Skeletal muscle tissue (tissue), 4 donors: ENCODE measurements around the gene GYPC. TPM values are rescaled to one million over a fixed set of nuclear protein-coding genes. Genes with fewer than 3 reads are reported as not detected.

ENCODE experiments used
- H3K27ac ChIP-seq: one replicate; pipeline ENCODE4 v1.7.0; 2013; ENCODE audit warnings: mild to moderate bottlenecking, low read depth, low read length, inconsistent platforms
- H3K27me3 ChIP-seq, 3 donors: one replicate each; pipeline ENCODE4 v1.7.0; 2013; ENCODE audit warnings: low read length in 3 of 3; ENCODE audit not compliant: control insufficient read depth in 3 of 3, insufficient read depth in 3 of 3
- H3K36me3 ChIP-seq, 3 donors: one replicate each; pipeline ENCODE4 v1.7.0; 2013; ENCODE audit warnings: low read length in 3 of 3; ENCODE audit not compliant: control insufficient read depth in 3 of 3, insufficient read depth in 3 of 3
- H3K4me1 ChIP-seq, 3 donors: one replicate each; pipeline ENCODE4 v1.7.0; 2013; ENCODE audit warnings: low read length in 3 of 3, mild to moderate bottlenecking in 3 of 3; ENCODE audit not compliant: control insufficient read depth in 3 of 3, insufficient read depth in 3 of 3
- H3K4me3 ChIP-seq, 3 donors: one replicate each; pipeline ENCODE4 v1.7.0; 2013; ENCODE audit warnings: low read length in 3 of 3
- H3K9ac ChIP-seq, 3 donors: one replicate each; pipeline ENCODE4 v1.7.0; 2013; ENCODE audit warnings: low read length in 3 of 3, mild to moderate bottlenecking in 3 of 3, moderate library complexity in 2 of 3, low read depth in 1 of 3
- H3K9me3 ChIP-seq, 3 donors: one replicate each; pipeline ENCODE4 v1.7.0; 2013; ENCODE audit warnings: low read length in 3 of 3; ENCODE audit not compliant: control insufficient read depth in 3 of 3
- total RNA-seq: library from RNA; depleted of rRNA; stranded (reverse); fragments of >200 nt; gene quantifications from one replicate; pipeline ENCODE4 v1.2.3, GENCODE V29; 2014
- donor health status: Osteomylitis.

GYPC gene
- total RNA-seq, 1 donor from 2014 or later: 238 TPM

DNA sequence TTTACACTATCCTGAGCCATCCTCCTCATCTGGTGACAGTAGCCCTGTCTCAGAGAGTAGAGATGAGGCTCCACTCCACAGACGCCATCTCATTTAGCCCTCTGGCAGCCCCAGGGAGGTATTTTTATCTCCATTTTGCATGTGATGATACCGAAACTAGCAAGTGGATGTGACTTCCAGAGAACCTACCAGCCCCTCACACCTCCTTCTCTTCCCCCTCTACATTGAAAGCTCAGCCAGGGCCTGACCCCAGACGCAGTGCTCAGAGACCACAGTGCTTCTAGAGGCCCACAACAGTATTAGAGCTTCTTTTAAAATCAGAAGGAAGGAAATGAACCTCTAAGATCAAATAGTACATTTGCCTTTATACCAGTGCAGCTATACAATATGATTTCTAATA is 8.3 kb downstream of the GYPC start:
- H3K9me3 ChIP-seq: no peaks in the 10 kb centered on the region
- H3K27me3 ChIP-seq: no peaks in the 10 kb centered on the region
- peak overlapping the region in 1 of 3 donors; percentile 22 for H3K4me3 ChIP-seq
- peaks cover 70 to 82% (median 72%) of the 10 kb centered on the region in 3 donors for H3K4me1 ChIP-seq
- H3K27ac ChIP-seq: peak overlapping the region; percentile 37
- peaks cover 0 to 6% (median 4%) of the 10 kb centered on the region in 3 donors for H3K36me3 ChIP-seq
- H3K9ac ChIP-seq: peak overlapping the region in 1 of 3 donors; percentile 57

DNA sequence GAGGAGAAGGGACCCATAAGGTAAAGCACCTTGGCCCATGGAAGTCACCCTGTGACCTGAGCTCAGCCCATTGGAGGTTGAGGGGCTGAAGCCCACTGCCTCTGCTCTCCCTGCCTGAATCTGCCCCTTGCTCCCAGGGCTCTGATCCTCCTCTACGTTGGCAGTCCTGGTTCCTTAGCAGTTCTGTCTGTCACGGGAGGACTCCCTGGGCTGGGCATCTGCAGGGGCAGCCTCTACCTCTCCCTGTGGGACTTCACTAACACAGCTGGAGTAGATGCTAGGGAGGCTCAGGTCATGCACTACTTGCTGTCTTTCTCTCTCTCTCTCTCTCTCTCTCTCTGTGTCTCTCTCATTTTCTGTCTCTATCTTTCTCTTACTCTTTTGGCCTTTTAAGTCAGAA is 8.7 kb downstream of the GYPC start:
- Histone ChIP-seq H3K27ac (peak overlapping the region; percentile 37), H3K4me3 (peak overlapping the region in 1 of 3 donors; percentile 22), H3K4me1 (peaks cover 68 to 80% (median 69%) of the 10 kb centered on the region in 3 donors)

DNA sequence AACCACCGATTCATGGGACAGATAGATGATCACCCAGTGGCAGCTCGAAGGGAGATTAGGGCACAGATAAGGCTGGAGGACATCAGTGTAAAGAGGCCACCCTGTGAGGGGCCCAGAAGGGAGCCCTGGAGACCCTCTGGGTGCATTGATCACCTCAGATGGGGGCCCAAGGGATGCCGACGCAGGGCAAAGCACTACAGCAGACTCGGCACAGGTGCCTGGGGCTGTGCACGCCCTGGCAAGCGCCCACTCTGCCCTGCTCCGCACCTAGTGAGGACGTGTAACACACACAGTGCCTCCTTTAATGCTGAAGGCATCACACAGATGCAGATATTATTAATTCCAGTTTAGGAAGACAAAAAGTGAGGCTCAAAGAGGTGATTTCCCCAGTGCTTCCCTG is 9.5 kb downstream of the GYPC start:
- peak overlapping the region; percentile 29 for H3K27ac ChIP-seq
- H3K4me1 ChIP-seq: peaks cover 68 to 80% (median 69%) of the 10 kb centered on the region in 3 donors
- H3K9ac ChIP-seq: peak overlapping the region in 1 of 3 donors; percentile 54
- H3K27me3 ChIP-seq: no peaks in the 10 kb centered on the region
- no peaks in the 10 kb centered on the region for H3K9me3 ChIP-seq
- H3K4me3 ChIP-seq: peak overlapping the region in 1 of 3 donors; percentile 11
- peaks cover 0 to 8% (median 2%) of the 10 kb centered on the region in 3 donors for H3K36me3 ChIP-seq

More for the DNA sequence above, 8.7 kb downstream of the GYPC start:
- H3K27me3 ChIP-seq: no peaks in the 10 kb centered on the region
- H3K9me3 ChIP-seq: no peaks in the 10 kb centered on the region
- peak overlapping the region in 1 of 3 donors; percentile 57 for H3K9ac ChIP-seq
- H3K36me3 ChIP-seq: peaks cover 0 to 6% (median 5%) of the 10 kb centered on the region in 3 donors

DNA sequence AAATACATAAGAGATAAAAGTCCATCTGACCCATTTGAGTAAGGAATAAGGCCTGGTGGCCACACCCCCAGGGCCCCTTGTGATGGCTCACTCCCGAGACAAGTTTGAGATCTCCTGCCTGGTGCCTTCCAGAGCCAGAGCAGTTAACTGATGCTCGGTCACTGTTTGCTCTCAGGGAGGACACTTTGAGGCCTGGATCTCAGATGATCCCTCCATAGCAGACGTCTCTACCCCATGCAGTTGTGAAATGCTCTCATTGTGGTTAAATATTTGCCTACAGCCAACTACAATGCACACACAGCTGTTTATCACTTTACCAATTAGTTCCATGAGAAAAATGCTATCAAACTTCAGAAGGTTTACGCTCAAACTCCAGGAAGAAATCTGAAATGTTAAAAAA is 12.3 kb downstream of the GYPC start:
- Histone ChIP-seq H3K27me3 (no peaks in the 10 kb centered on the region), H3K9me3 (no peaks in the 10 kb centered on the region), H3K9ac (no peak overlapping the region), H3K36me3 (peaks cover 0 to 8% (median 2%) of the 10 kb centered on the region in 3 donors), H3K27ac (no peak overlapping the region), H3K4me1 (peaks cover 61 to 83% (median 73%) of the 10 kb centered on the region in 3 donors), H3K4me3 (no peak overlapping the region)

DNA sequence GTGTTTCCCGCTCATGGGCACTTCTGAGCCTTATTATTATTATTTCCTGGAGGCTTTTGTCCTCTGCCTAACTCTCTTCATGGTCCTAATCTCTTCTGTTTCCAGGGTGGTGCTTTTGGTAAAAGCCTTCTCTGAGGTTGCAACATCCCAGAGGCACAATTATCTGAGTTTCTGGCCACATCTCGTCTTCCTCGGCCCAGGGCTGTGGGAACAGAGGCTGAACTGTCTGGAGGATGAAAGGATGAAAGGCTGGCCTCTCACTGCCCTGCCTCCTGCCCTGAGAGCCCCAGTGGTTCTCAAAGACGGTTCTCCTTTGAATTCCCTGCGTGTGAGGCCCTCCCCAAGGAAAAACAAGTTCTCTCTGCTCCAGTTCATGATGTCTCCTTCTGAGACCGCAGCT is 13.8 kb downstream of the GYPC start:
- H3K4me1 ChIP-seq: peaks cover 51 to 74% (median 65%) of the 10 kb centered on the region in 3 donors
- peaks cover 0 to 11% (median 4%) of the 10 kb centered on the region in 3 donors for H3K36me3 ChIP-seq
- no peaks in the 10 kb centered on the region for H3K9me3 ChIP-seq
- no peak overlapping the region for H3K4me3 ChIP-seq
- H3K27ac ChIP-seq: peak overlapping the region; percentile 48
- peak overlapping the region in 2 of 3 donors; percentile 13 to 40 for H3K9ac ChIP-seq
- no peaks in the 10 kb centered on the region for H3K27me3 ChIP-seq

DNA sequence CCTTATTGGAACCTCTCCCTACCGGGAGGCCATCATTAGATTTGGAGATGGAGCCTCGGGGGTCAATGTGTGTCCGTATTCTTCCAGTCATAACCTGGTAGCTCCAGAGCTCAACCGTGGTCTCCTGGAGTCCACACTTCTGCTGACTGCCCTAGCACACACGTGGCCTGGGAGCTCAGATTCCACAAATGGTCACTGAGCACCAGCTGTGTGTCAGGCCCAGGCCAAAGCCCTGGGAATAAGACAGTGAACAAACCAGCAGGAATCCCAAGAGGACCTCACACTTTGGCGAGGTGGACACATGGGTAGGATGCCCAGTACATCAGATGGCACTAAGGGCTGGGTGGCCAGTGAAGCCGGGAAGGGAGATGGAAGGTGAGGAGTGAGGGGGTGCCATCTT is 15.5 kb downstream of the GYPC start:
- Histone ChIP-seq H3K9me3 (peaks cover 0 to 2% (median 2%) of the 10 kb centered on the region in 3 donors), H3K27me3 (no peaks in the 10 kb centered on the region), H3K4me1 (peaks cover 39 to 57% (median 50%) of the 10 kb centered on the region in 3 donors), H3K36me3 (peaks cover 2 to 15% (median 7%) of the 10 kb centered on the region in 3 donors), H3K27ac (no peak overlapping the region), H3K9ac (no peak overlapping the region), H3K4me3 (no peak overlapping the region)

DNA sequence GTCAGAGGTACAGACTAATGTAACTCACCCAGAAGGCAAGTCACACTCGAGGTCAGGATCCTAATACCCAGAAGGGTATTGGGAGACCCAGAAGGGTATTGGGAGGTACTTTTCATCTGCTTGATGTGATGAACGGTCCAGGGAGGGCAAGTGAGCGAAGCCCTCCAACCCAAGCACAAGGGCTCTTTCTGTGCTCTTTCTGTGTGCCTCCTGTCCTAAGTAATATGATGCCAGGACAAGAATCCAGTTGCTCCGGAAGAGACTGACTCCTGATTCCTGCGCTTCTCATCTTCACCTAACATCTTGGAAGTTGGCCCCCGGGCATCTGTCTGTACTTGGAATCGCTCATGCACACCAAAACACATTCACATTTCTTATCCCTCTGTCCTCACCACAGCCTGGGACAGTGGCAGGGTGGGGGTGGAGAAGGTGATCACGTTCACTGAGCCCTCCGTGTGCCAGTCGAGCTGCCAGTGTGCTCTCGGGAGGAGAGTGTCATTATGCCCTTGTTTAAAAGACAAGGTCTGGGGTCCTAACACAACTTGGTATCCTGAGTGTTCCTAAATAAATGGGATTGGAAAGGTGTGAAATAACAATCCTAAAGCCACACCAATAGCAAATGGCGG is 17.1 kb downstream of the GYPC start:
- no peak overlapping the region for H3K4me3 ChIP-seq
- H3K27me3 ChIP-seq: no peaks in the 10 kb centered on the region
- H3K9me3 ChIP-seq: peaks cover 0 to 2% (median 2%) of the 10 kb centered on the region in 3 donors
- no peak overlapping the region for H3K27ac ChIP-seq
- H3K36me3 ChIP-seq: peaks cover 2 to 15% (median 11%) of the 10 kb centered on the region in 3 donors
- H3K9ac ChIP-seq: peak overlapping the region in 1 of 3 donors; percentile 9
- H3K4me1 ChIP-seq: peaks cover 37 to 50% (median 44%) of the 10 kb centered on the region in 3 donors

DNA sequence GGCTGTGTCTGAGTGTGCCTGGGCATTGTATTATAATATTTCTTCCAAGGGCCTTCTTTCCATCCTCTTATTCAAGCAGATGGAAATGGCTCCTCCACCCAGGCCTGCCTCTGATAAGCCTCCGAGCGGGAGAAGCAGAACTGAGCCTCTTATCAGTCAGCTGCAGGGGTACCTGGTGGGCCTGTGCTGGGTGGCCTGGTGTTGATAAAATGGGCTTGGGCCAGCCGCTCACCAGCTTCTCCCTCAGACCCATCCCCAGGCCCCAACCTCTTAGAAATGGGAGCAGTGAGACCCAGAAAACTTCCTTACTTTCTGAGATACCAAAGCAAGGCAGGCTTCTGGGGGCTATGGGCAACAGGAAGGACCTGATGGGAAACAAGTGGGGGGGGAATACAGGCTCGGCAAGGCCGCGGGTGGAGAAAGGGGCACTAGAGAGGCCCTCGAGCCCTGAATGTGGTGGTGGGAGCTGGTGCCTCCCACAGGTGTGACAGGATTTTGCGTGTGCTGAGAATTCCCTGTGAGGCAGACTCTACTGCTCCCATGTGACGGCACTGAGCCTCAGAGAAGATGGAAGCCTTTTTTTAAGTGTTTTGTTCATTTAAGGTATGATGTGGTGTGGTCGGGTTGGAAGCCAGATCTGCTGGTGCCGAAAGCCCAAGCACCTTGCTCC is 18.3 kb downstream of the GYPC start:
- peaks cover 36 to 57% (median 48%) of the 10 kb centered on the region in 3 donors for H3K4me1 ChIP-seq
- no peak overlapping the region for H3K4me3 ChIP-seq
- H3K36me3 ChIP-seq: peaks cover 5 to 19% (median 13%) of the 10 kb centered on the region in 3 donors

DNA sequence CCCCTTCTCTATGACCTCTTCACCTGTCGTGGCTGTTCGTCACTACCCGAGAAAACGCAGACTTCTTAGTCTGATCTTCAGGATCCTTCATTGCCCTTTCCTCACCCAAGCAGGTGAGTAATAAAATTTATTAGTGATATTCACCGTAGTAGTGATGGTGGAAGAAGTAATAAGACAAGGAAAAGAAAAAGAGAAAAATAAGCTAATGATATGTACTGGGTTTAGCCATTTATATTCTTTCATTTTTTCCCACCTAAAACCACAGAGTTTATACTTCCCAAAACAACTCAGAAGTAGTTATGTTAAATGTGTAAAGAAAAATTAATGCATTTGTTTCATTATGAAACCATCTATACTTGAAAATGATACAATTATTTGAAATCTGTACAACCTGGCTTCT is 19.7 kb downstream of the GYPC start:
- H3K9ac ChIP-seq: no peak overlapping the region
- no peak overlapping the region for H3K4me3 ChIP-seq
- H3K27ac ChIP-seq: no peak overlapping the region
- peaks cover 0 to 2% (median 2%) of the 10 kb centered on the region in 3 donors for H3K9me3 ChIP-seq
- H3K36me3 ChIP-seq: peaks cover 7 to 20% (median 15%) of the 10 kb centered on the region in 3 donors
- peaks cover 24 to 46% (median 38%) of the 10 kb centered on the region in 3 donors for H3K4me1 ChIP-seq
- no peaks in the 10 kb centered on the region for H3K27me3 ChIP-seq

More for the DNA sequence above, 18.3 kb downstream of the GYPC start:
- Histone ChIP-seq H3K27me3 (no peaks in the 10 kb centered on the region), H3K9me3 (peaks cover 0 to 2% (median 2%) of the 10 kb centered on the region in 3 donors), H3K27ac (no peak overlapping the region), H3K9ac (no peak overlapping the region)
